Loucy (cell line): ENCODE measurements around the gene ZSWIM4.
"Not testable (repeated sequence)": the region's sequence is repeated elsewhere in the genome, so short reads cannot be mapped to it uniquely, and the experiment has no call there.

Experiments
- H2AFZ ChIP-seq: fragments of 200-600 bp; sonication (generic); 2 replicates; pipeline ENCODE4 v1.6.0; 2016; ENCODE audit warnings: antibody characterized with exemption, mild to moderate bottlenecking, low read length, moderate library complexity
- H3F3A ChIP-seq: fragments of 200-600 bp; 2 replicates; pipeline ENCODE4 v1.6.0; 2016; ENCODE audit warnings: antibody characterized with exemption, low read depth, mild to moderate bottlenecking
- H3K27me3 ChIP-seq: fragments of 200-600 bp; sonication (generic); 2 replicates; pipeline ENCODE4 v1.6.1; 2014; ENCODE audit warnings: low read length, mild to moderate bottlenecking; ENCODE audit not compliant: insufficient read depth, poor library complexity, severe bottlenecking
- H3K36me3 ChIP-seq: fragments of 200-600 bp; sonication (generic); 2 replicates; pipeline ENCODE4 v1.6.1; 2016; ENCODE audit warnings: low read length; ENCODE audit not compliant: insufficient read depth
- H3K4me1 ChIP-seq: fragments of 200-600 bp; sonication (generic); 2 replicates; pipeline ENCODE4 v1.5.1; 2014; ENCODE audit warnings: low read length, mild to moderate bottlenecking; ENCODE audit not compliant: insufficient read depth, poor library complexity, severe bottlenecking
- H3K4me2 ChIP-seq: fragments of 200-600 bp; sonication (generic); 2 replicates; pipeline ENCODE4 v1.6.0; 2014; ENCODE audit warnings: antibody characterized with exemption, low read length, low read depth, mild to moderate bottlenecking; ENCODE audit not compliant: poor library complexity, severe bottlenecking
- H3K4me3 ChIP-seq: fragments of 200-600 bp; sonication (generic); 2 replicates; pipeline ENCODE4 v1.5.1; 2014; ENCODE audit warnings: low read length, mild to moderate bottlenecking, mixed read lengths; ENCODE audit not compliant: poor library complexity, severe bottlenecking
- H3K79me2 ChIP-seq: fragments of 200-600 bp; sonication (generic); 2 replicates; pipeline ENCODE4 v1.6.1; 2014; ENCODE audit warnings: low read length; ENCODE audit not compliant: insufficient read depth
- H3K9ac ChIP-seq: fragments of 200-600 bp; sonication (generic); 2 replicates; pipeline ENCODE4 v1.6.0; 2014; ENCODE audit warnings: mild to moderate bottlenecking, low read depth, low read length, moderate library complexity; ENCODE audit not compliant: poor library complexity, severe bottlenecking
- H3K9me2 ChIP-seq: fragments of 200-600 bp; sonication (generic); replicated peaks from 2 replicates; pipeline ENCODE4 v1.6.1; 2016; ENCODE audit warnings: low read depth, low read length, mixed read lengths
- H3K9me3 ChIP-seq: fragments of 200-600 bp; sonication (generic); 2 replicates; pipeline ENCODE4 v1.6.1; 2014; ENCODE audit warnings: mild to moderate bottlenecking, antibody characterized with exemption, low read length, low read depth; ENCODE audit not compliant: insufficient read depth
- H4K20me1 ChIP-seq: fragments of 200-600 bp; sonication (generic); 2 replicates; pipeline ENCODE4 v1.6.0; 2014; ENCODE audit warnings: antibody characterized with exemption, low read length, mild to moderate bottlenecking; ENCODE audit not compliant: insufficient read depth, poor library complexity, severe bottlenecking
- EZH2phosphoT487 ChIP-seq: fragments of 200-600 bp; IDR thresholded peaks from 2 replicates; pipeline ENCODE4 v1.6.1; 2018; ENCODE audit warnings: antibody characterized with exemption, mild to moderate bottlenecking, moderate library complexity, borderline replicate concordance
- TF ChIP-seq, protein P1 (sequence below): fragments of 200-600 bp; sonication (generic); conservative IDR thresholded peaks from 2 replicates; pipeline ENCODE4 v1.5.1; 2014; ENCODE audit warnings: mild to moderate bottlenecking, antibody characterized with exemption, low read length

Gene ZSWIM4

DNA sequence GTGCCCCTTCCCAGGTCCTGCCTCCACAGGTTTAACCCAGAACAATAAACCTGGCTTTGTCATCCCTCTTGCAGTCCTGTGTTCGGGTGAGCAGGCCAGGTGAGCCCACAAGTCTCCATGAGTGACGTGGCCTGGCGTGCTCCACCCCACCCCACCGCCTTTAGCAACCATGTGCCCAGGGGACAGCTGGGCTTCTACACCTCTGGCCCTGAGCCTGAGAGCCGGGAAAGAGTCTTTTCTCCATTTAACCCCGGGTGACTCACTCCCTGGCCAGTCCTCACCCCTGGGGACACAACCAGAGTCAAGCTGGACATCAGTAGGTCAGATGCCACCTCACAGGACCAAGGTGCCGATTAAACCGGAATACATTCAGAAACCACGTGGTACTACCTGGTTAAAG is 16.8 kb upstream of the ZSWIM4 start:
- Histone ChIP-seq H3K4me2 (no peak overlapping the region), H3K9ac (no peak overlapping the region), H3F3A (no peaks in the 10 kb centered on the region), H3K4me1 (peaks cover 9% of the 10 kb centered on the region), H3K27me3 (peaks cover 4% of the 10 kb centered on the region), H3K4me3 (no peak overlapping the region), H3K79me2 (peaks cover 30% of the 10 kb centered on the region), H3K9me3 (no peaks in the 10 kb centered on the region), H3K9me2 (no peaks in the 10 kb centered on the region), H2AFZ (no peak overlapping the region), H3K36me3 (peaks cover 17% of the 10 kb centered on the region; the same call in 1 of the 2 replicates), H4K20me1 (peaks cover 21% of the 10 kb centered on the region)
- no peak for TF ChIP-seq EZH2phosphoT487
- TF ChIP-seq, protein P1, sequence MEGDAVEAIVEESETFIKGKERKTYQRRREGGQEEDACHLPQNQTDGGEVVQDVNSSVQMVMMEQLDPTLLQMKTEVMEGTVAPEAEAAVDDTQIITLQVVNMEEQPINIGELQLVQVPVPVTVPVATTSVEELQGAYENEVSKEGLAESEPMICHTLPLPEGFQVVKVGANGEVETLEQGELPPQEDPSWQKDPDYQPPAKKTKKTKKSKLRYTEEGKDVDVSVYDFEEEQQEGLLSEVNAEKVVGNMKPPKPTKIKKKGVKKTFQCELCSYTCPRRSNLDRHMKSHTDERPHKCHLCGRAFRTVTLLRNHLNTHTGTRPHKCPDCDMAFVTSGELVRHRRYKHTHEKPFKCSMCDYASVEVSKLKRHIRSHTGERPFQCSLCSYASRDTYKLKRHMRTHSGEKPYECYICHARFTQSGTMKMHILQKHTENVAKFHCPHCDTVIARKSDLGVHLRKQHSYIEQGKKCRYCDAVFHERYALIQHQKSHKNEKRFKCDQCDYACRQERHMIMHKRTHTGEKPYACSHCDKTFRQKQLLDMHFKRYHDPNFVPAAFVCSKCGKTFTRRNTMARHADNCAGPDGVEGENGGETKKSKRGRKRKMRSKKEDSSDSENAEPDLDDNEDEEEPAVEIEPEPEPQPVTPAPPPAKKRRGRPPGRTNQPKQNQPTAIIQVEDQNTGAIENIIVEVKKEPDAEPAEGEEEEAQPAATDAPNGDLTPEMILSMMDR: no peak

DNA sequence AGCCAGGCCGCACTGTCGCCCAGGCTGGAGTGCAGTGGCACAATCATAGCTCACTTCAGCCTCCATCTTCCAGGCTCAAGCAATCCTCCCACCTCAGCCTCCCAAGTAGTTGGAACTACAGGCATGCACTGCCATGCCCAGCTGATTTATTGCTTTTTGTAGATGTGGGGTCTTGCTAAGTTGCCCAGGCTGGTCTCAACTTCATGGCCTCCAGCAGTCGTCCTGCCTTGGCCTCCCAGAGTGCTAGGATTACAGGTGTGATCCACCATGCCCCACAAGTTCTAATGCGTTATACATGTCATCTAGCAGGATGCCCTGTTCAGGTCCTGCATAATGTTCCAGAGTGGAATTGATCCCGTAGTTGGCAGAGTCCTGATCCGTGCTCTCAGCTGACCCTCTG is 16.4 kb upstream of the ZSWIM4 start:
- H2AFZ ChIP-seq: no peak overlapping the region
- H3K79me2 ChIP-seq: peaks cover 30% of the 10 kb centered on the region
- peaks cover 4% of the 10 kb centered on the region for H3K27me3 ChIP-seq
- H3K4me2 ChIP-seq: no peak overlapping the region
- no peaks in the 10 kb centered on the region for H3F3A ChIP-seq
- H3K9me3 ChIP-seq: no peaks in the 10 kb centered on the region
- no peaks in the 10 kb centered on the region for H3K9me2 ChIP-seq
- peaks cover 17% of the 10 kb centered on the region; the same call in 1 of the 2 replicates for H3K36me3 ChIP-seq
- TF ChIP-seq, protein P1: no peak
- TF ChIP-seq EZH2phosphoT487: no peak
- no peak overlapping the region for H3K4me3 ChIP-seq
- H4K20me1 ChIP-seq: peaks cover 21% of the 10 kb centered on the region
- no peak overlapping the region for H3K9ac ChIP-seq
- H3K4me1 ChIP-seq: peaks cover 13% of the 10 kb centered on the region

DNA sequence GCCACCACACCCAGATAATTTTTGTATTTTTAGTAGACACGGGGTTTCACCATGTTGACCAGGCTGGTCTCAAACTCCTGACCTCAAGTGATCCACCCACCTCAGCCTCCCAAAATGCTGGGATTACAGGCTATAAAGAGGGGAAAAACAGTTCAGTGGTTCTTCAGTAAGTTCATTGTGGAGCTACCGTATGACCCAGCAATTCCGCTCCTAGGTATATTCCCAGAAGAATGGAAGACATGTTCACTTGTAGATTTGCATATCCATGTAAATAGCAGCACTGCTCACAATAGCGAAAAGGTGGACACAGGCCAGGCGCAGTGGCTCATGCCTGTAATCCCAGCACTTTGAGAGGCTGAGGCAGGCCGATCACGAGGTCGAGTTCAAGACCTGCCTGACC is 15.4 kb upstream of the ZSWIM4 start:
- H3K79me2 ChIP-seq: peaks cover 25% of the 10 kb centered on the region
- H3K9ac ChIP-seq, H3K9me2 ChIP-seq, H3K4me3 ChIP-seq, H3K27me3 ChIP-seq, H3K4me2 ChIP-seq, H3F3A ChIP-seq, H2AFZ ChIP-seq, H3K9me3 ChIP-seq: not testable (repeated sequence)
- peaks cover 17% of the 10 kb centered on the region; the same call in 1 of the 2 replicates for H3K36me3 ChIP-seq
- H3K4me1 ChIP-seq: peaks cover 16% of the 10 kb centered on the region
- peaks cover 16% of the 10 kb centered on the region for H4K20me1 ChIP-seq

DNA sequence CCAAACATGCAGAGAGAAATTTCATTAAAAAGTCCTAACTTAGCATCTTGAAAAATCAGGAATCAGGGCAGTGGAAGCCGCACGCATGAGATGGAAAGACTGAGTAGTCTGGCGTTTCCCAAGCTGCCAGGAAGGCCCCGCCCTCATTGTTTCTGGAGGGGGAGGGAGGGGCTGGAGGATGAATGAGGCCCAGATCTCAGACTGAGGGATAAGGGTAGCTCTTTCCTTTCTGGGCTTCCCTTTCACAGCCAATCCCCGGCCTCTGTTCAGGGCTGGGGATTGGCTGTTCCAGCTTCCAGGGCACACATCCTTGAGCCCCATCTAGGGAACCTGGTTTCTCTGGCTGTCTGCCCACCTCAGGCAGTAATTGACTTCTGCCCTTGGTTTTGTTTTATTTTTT is 13.7 kb upstream of the ZSWIM4 start:
- no peak overlapping the region for H3K4me3 ChIP-seq
- no peak overlapping the region for H2AFZ ChIP-seq
- peaks cover 9% of the 10 kb centered on the region; the same call in 1 of the 2 replicates for H3K79me2 ChIP-seq
- H3K9me2 ChIP-seq: no peaks in the 10 kb centered on the region
- no peak overlapping the region for H3K4me2 ChIP-seq
- H4K20me1 ChIP-seq: peaks cover 5% of the 10 kb centered on the region
- no peaks in the 10 kb centered on the region for H3K27me3 ChIP-seq
- peaks cover 17% of the 10 kb centered on the region; the same call in 1 of the 2 replicates for H3K36me3 ChIP-seq
- peaks cover 10% of the 10 kb centered on the region for H3K4me1 ChIP-seq
- TF ChIP-seq, protein P1: no peak
- no peak for TF ChIP-seq EZH2phosphoT487
- no peak overlapping the region for H3K9ac ChIP-seq
- no peaks in the 10 kb centered on the region for H3F3A ChIP-seq
- no peaks in the 10 kb centered on the region for H3K9me3 ChIP-seq
